ENCODE data around the gene PRIM2.

The PRIM2 gene

GRCh38 chr6:57324538-57324937 lies 7.1 kb downstream of the PRIM2 start:
- peak; percentile 38; the same call in 1 of the 3 replicates for ATAC-seq
- TF ChIP-seq ZC3H10 (CRISPR knock-in tag; IDR thresholded peaks at IDR 0.05) (no peak), PPARA (CRISPR knock-in tag; IDR thresholded peaks at IDR 0.05; ENCODE audit: borderline replicate concordance) (no peak), ZFP3 (CRISPR knock-in tag; IDR thresholded peaks at IDR 0.05) (no peak), TOX (CRISPR knock-in tag; IDR thresholded peaks at IDR 0.05; ENCODE audit: borderline replicate concordance) (no peak), GLIS3 (CRISPR knock-in tag; IDR thresholded peaks at IDR 0.05) (no peak), ZFP30 (CRISPR knock-in tag; IDR thresholded peaks at IDR 0.05) (no peak), CSDC2 (CRISPR knock-in tag; IDR thresholded peaks at IDR 0.05) (no peak), TSHZ2 (CRISPR knock-in tag; IDR thresholded peaks at IDR 0.05) (no peak), CREB5 (CRISPR knock-in tag; IDR thresholded peaks at IDR 0.05; ENCODE audit: low read depth) (no peak), POU6F1 (CRISPR knock-in tag; IDR thresholded peaks at IDR 0.05; ENCODE audit: borderline replicate concordance, low read depth) (no peak), TCF4 (CRISPR knock-in tag; IDR thresholded peaks at IDR 0.05; ENCODE audit: borderline replicate concordance) (no peak), ESRRG (CRISPR knock-in tag; IDR thresholded peaks at IDR 0.05) (no peak), ZNF70 (CRISPR knock-in tag; IDR thresholded peaks at IDR 0.05) (no peak), SNAI2 (CRISPR knock-in tag; IDR thresholded peaks at IDR 0.05) (no peak), ISL1 (CRISPR knock-in tag; IDR thresholded peaks at IDR 0.05) (no peak), RARB (CRISPR knock-in tag; IDR thresholded peaks at IDR 0.05) (no peak), OSR1 (CRISPR knock-in tag; IDR thresholded peaks at IDR 0.05) (no peak), ZNF8 (CRISPR knock-in tag; IDR thresholded peaks at IDR 0.05) (no peak), CSRNP3 (CRISPR knock-in tag; IDR thresholded peaks at IDR 0.05) (no peak)

GRCh38 chr6:57327311-57327710 lies 9.9 kb downstream of the PRIM2 start:
- TF ChIP-seq ZNF565 (CRISPR knock-in tag; conservative IDR thresholded peaks at IDR 0.05; ENCODE audit: low read depth) (no peak), ZNF8 (CRISPR knock-in tag; IDR thresholded peaks at IDR 0.05) (no peak), PATZ1 (CRISPR knock-in tag; IDR thresholded peaks at IDR 0.05; ENCODE audit: borderline replicate concordance) (no peak), CSDC2 (CRISPR knock-in tag; IDR thresholded peaks at IDR 0.05) (no peak), RARB (CRISPR knock-in tag; IDR thresholded peaks at IDR 0.05) (no peak), POU6F1 (CRISPR knock-in tag; IDR thresholded peaks at IDR 0.05; ENCODE audit: borderline replicate concordance, low read depth) (no peak), ZFP30 (CRISPR knock-in tag; IDR thresholded peaks at IDR 0.05) (no peak), GLIS3 (CRISPR knock-in tag; IDR thresholded peaks at IDR 0.05) (no peak), BACH2 (CRISPR knock-in tag; IDR thresholded peaks at IDR 0.05; ENCODE audit: borderline replicate concordance) (no peak), ISL1 (CRISPR knock-in tag; IDR thresholded peaks at IDR 0.05) (no peak), ZFP3 (CRISPR knock-in tag; IDR thresholded peaks at IDR 0.05) (no peak), CSRNP3 (CRISPR knock-in tag; IDR thresholded peaks at IDR 0.05) (no peak)
- ATAC-seq = no peak
